Activated naive CD8-positive, alpha-beta T cell treated with anti-CD3 and anti-CD28 coated beads, Interleukin-2, amount 50 U/mL, for 24 hours (primary cell): ENCODE results near the gene ANKRD18B.
"Not testable (repeated sequence)": the region's sequence is repeated elsewhere in the genome, so short reads cannot be mapped to it uniquely, and the experiment has no call there.

ENCODE experiments used
- ATAC-seq: fragments of 150-1000 bp; cut with Tn5 transposase; one replicate; pipeline ENCODE4 v1.10.0; 2021
- DNase-seq: peaks from one replicate; pipeline ENCODE4 v3.0.0; 2021
- H3K27ac Mint-ChIP-seq: one replicate; pipeline ENCODE4 v1.8.0; 2021; ENCODE audit warnings: mild to moderate bottlenecking, mixed read lengths
- H3K27me3 Mint-ChIP-seq: one replicate; pipeline ENCODE4 v1.8.0; 2021; ENCODE audit warnings: mixed read lengths
- H3K36me3 Mint-ChIP-seq: one replicate; pipeline ENCODE4 v1.8.0; 2021; ENCODE audit warnings: low read depth, mixed read lengths
- H3K4me1 Mint-ChIP-seq: one replicate; pipeline ENCODE4 v1.8.0; 2021; ENCODE audit warnings: mixed read lengths
- H3K4me3 Mint-ChIP-seq: one replicate; pipeline ENCODE4 v1.8.0; 2021; ENCODE audit warnings: mild to moderate bottlenecking, moderate library complexity, mixed read lengths
- H3K9me3 Mint-ChIP-seq: one replicate; pipeline ENCODE4 v1.8.0; 2021; ENCODE audit warnings: mixed read lengths

Gene ANKRD18B

GRCh38 chr9:33562196-33562595, 38.1 kb downstream of the ANKRD18B start:
- H3K27me3 Mint-ChIP-seq, H3K4me1 Mint-ChIP-seq, ATAC-seq, H3K27ac Mint-ChIP-seq, H3K4me3 Mint-ChIP-seq, H3K36me3 Mint-ChIP-seq, DNase-seq, H3K9me3 Mint-ChIP-seq: not testable (repeated sequence)

DNA sequence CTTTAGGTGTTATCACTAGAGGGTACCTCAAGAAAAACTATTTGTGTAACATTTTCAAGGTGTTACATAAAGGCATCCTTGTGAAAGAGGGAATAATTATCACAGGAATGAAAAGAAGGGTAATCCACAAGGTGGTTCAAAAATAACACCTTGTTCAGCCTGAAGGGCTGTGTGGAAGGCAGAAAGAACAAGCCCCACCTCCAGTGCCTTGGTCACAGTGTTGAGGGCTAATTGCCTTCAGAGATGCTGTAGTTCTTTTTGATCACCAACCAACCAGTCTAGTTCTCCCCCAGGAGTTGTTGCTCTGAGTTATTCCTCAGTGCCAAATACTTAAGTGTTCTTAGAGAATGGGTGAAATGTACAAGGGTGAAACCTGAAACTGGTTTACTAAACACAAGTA, 43.7 kb downstream of the ANKRD18B start:
- DNase-seq, H3K36me3 Mint-ChIP-seq, H3K4me3 Mint-ChIP-seq, ATAC-seq, H3K9me3 Mint-ChIP-seq, H3K4me1 Mint-ChIP-seq: not testable (repeated sequence)
- Mint-ChIP-seq H3K27me3 (peaks cover 16% of the 10 kb centered on the region), H3K27ac (peak overlapping the region; percentile 11)

- not testable (repeated sequence) for H3K4me3 Mint-ChIP-seq, DNase-seq, H3K36me3 Mint-ChIP-seq, H3K9me3 Mint-ChIP-seq, H3K4me1 Mint-ChIP-seq, H3K27me3 Mint-ChIP-seq, ATAC-seq, H3K27ac Mint-ChIP-seq
Observed at GRCh38 chr9:33577786-33578185, 53.7 kb downstream of the ANKRD18B start.

- not testable (repeated sequence) for DNase-seq, H3K9me3 Mint-ChIP-seq, H3K27me3 Mint-ChIP-seq, H3K27ac Mint-ChIP-seq, H3K4me1 Mint-ChIP-seq, H3K4me3 Mint-ChIP-seq, H3K36me3 Mint-ChIP-seq, ATAC-seq
Observed at GRCh38 chr9:33579996-33580395, 55.9 kb downstream of the ANKRD18B start.

DNA sequence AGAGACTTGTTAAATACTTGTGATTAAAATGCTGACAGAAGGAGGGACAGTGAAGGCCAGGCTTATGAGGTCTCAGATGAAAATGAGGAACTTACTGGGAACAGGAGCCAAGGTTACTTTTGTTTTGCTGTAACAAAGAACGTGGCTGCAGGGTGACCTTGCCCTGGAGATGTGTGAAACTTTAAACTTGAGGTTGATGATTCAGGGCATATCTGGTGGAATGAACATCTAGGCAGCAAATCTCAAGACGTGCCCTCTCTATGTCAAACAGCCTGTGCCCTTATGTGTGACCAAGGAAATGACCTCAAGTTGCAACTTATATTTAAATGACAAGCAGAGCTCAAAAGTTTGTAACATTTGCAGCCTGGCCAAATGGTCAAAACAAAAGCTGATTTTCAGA, 58.6 kb downstream of the ANKRD18B start:
- not testable (repeated sequence) for ATAC-seq, DNase-seq

DNA sequence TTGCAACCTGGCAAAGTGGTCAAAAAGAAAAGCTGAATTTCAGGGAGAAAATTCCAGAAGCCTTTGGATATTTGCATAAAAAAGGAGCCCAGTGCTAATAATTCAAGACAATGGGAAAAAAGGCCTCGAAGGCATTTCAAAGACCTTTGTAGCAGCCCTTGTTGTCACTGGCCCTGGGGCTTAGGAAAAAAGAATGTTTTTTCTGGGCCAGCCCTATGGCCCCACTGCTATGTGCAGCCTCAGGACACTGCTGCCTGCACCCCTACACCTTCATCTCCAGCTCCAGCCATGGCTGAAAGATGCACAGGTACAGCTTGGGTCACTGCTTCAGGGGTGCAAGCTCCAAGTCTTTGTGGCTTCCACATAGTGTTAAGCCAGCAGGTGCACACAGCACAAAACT, 62.1 kb downstream of the ANKRD18B start:
- H3K4me3 Mint-ChIP-seq, H3K4me1 Mint-ChIP-seq, H3K36me3 Mint-ChIP-seq, ATAC-seq, H3K9me3 Mint-ChIP-seq, H3K27me3 Mint-ChIP-seq, H3K27ac Mint-ChIP-seq, DNase-seq: not testable (repeated sequence)

More for the DNA sequence above, 58.6 kb downstream of the ANKRD18B start:
- H3K9me3 Mint-ChIP-seq, H3K27ac Mint-ChIP-seq, H3K27me3 Mint-ChIP-seq, H3K4me1 Mint-ChIP-seq, H3K36me3 Mint-ChIP-seq, H3K4me3 Mint-ChIP-seq: not testable (repeated sequence)

DNA sequence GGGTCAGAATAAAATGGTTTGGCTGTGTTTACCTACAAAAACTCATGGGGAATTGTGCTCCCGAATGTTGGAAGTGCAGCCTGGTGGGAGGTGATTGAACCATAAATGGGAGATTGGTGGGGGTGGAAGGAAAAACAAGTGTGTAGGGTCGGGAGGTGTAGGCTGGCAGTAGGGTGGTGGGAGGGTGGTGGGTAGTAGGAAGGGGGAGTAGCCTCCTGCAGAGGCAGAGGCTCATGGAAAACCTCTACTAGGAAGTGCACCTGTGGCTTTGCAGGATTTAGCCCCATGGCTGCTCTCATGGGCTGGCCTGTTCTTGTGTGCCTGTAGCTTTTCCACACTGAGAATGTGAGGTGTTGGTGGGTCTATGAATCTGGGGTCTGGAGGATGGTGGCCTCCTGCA, 63.7 kb downstream of the ANKRD18B start:
- not testable (repeated sequence) for H3K27ac Mint-ChIP-seq, H3K4me3 Mint-ChIP-seq, H3K27me3 Mint-ChIP-seq, ATAC-seq, H3K9me3 Mint-ChIP-seq, DNase-seq, H3K36me3 Mint-ChIP-seq, H3K4me1 Mint-ChIP-seq

DNA sequence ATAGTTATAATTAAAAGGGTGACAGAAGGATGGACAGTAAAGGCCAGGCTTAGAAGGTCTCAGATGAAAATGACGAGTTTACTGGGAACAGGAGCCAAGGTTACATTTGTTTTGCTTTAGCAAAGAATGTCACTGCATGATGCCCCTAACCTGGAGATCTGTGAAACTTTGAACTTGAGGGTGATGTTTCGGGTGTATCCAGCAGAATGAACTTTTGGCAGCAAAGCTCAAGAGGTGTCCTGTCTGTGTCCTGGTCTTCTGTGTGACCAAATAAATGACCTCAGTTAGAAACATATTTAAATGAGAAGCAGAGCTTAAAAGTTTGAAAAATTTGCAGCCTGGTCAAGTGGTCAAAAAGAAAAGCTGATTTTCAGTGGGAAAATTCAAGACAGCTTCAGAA, 64.8 kb downstream of the ANKRD18B start:
- not testable (repeated sequence) for H3K27me3 Mint-ChIP-seq, H3K4me1 Mint-ChIP-seq, H3K9me3 Mint-ChIP-seq, H3K4me3 Mint-ChIP-seq, ATAC-seq, H3K36me3 Mint-ChIP-seq, H3K27ac Mint-ChIP-seq, DNase-seq

GRCh38 chr9:33590857-33591256, 66.8 kb downstream of the ANKRD18B start:
- not testable (repeated sequence) for H3K9me3 Mint-ChIP-seq, H3K27ac Mint-ChIP-seq, ATAC-seq, H3K4me3 Mint-ChIP-seq, DNase-seq, H3K4me1 Mint-ChIP-seq, H3K27me3 Mint-ChIP-seq, H3K36me3 Mint-ChIP-seq

DNA sequence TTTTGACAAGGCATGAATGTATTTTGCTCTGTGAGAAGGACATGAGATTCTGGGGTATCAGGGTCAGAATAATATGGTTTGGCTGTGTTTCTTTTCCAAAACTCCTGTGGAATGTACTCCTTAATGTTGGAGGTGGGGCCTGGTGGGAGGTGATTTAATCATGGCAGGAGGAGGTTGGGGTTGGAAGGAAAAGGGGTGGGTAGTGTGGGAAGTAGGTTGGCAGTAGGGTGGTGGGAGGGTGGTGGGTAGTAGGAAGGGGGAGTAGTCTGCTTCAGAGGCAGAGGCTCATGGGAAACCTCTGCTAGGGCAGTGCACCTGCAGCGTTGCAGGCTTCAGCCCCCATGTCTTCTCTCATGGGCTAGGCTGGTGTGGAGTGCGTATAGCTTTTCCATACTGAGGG, 72.9 kb downstream of the ANKRD18B start:
- not testable (repeated sequence) for H3K36me3 Mint-ChIP-seq, H3K4me1 Mint-ChIP-seq, H3K4me3 Mint-ChIP-seq, DNase-seq, ATAC-seq, H3K27me3 Mint-ChIP-seq, H3K27ac Mint-ChIP-seq, H3K9me3 Mint-ChIP-seq

DNA sequence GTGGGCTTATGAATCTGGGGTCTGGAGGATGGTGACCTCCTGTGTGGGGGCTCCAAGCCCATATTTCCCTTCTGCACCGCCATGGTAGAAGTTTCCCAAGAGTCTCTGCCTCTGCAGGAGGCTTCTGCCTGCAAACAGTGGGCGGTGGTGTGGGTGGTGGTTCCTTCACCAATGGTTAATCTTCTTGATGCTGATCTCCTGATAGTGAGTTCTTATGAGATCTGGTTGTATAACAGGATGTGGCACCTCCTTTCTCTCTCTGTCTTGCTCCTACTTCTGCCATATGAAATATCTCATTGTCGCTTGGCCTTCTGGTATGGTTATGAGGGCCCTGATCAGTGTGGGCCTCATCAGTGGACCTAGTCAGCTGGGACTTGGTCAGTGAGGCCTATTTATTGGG, 73.3 kb downstream of the ANKRD18B start:
- H3K27me3 Mint-ChIP-seq, H3K4me1 Mint-ChIP-seq, DNase-seq, H3K9me3 Mint-ChIP-seq, H3K4me3 Mint-ChIP-seq, H3K36me3 Mint-ChIP-seq, H3K27ac Mint-ChIP-seq, ATAC-seq: not testable (repeated sequence)

DNA sequence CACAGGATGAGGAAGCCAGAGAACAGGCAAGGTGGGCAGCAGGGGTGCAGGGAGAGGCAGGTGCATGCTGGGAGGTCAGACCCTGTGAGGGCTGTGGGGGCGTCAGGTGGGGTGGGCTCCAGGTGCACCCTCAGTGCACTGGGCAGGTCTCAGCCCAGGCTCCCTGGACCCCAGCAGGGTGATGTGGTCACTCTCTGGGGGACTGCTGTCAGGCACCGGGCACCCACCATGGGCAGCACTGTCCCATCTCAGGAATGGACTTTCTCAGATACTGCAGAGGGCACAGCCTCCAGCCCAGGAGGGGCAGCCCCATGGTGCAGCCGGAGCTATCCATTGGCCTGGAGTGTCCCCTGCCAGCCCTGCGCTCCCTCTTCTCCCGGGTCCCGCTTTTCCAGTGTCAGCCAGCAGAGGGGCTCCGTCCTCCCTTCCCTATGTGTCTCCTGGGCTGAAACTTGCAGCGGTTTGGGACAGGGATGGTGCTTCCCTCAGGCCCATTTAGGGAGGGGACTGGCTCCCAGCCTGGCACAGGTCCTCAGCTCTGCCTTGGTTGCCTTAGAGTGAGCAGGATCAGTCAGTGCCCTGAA, 74.8 kb downstream of the ANKRD18B start:
- not testable (repeated sequence) for H3K27me3 Mint-ChIP-seq, DNase-seq, H3K4me1 Mint-ChIP-seq, H3K9me3 Mint-ChIP-seq, H3K36me3 Mint-ChIP-seq, H3K27ac Mint-ChIP-seq, ATAC-seq, H3K4me3 Mint-ChIP-seq

- H3K9me3 Mint-ChIP-seq, H3K4me3 Mint-ChIP-seq, DNase-seq, H3K4me1 Mint-ChIP-seq, H3K27ac Mint-ChIP-seq, ATAC-seq, H3K36me3 Mint-ChIP-seq, H3K27me3 Mint-ChIP-seq: not testable (repeated sequence)
Observed at GRCh38 chr9:33600911-33601310, 76.9 kb downstream of the ANKRD18B start.

GRCh38 chr9:33604249-33604648, 80.2 kb downstream of the ANKRD18B start:
- H3K27ac Mint-ChIP-seq, ATAC-seq: not testable (repeated sequence)

GRCh38 chr9:33604936-33605335, 80.9 kb downstream of the ANKRD18B start:
- H3K27ac Mint-ChIP-seq, H3K4me1 Mint-ChIP-seq, H3K9me3 Mint-ChIP-seq, DNase-seq, H3K36me3 Mint-ChIP-seq, H3K4me3 Mint-ChIP-seq, ATAC-seq: not testable (repeated sequence)
- peaks cover 12% of the 10 kb centered on the region for H3K27me3 Mint-ChIP-seq

More at GRCh38 chr9:33604249-33604648, 80.2 kb downstream of the ANKRD18B start:
- not testable (repeated sequence) for H3K9me3 Mint-ChIP-seq, H3K36me3 Mint-ChIP-seq, H3K4me3 Mint-ChIP-seq, DNase-seq, H3K27me3 Mint-ChIP-seq, H3K4me1 Mint-ChIP-seq

GRCh38 chr9:33611358-33611757, 87.3 kb downstream of the ANKRD18B start:
- H3K27ac Mint-ChIP-seq: no peak overlapping the region
- H3K4me1 Mint-ChIP-seq: no peaks in the 10 kb centered on the region
- peaks cover 5% of the 10 kb centered on the region for H3K9me3 Mint-ChIP-seq
- H3K27me3 Mint-ChIP-seq: peaks cover 18% of the 10 kb centered on the region
- DNase-seq (no peak), ATAC-seq (no peak)
- H3K36me3 Mint-ChIP-seq: no peaks in the 10 kb centered on the region
- no peak overlapping the region for H3K4me3 Mint-ChIP-seq
